Gastrocnemius medialis (tissue), 4 donors: Measurements from ENCODE around the gene FBXL22.

ENCODE experiments used
- POLR2A ChIP-seq, 2 donors: fragments of 450-650 bp; IDR thresholded peaks; one replicate each; pipeline ENCODE4 v1.6.1; 2017; ENCODE audit warnings: antibody characterized with exemption in 2 of 2, mild to moderate bottlenecking in 2 of 2, moderate library complexity in 2 of 2
- TF ChIP-seq, protein P1 (sequence below), 5 experiments: fragments of 450-650 bp in 3 of 5; fragments of 200-600 bp in 2 of 5; sonication (generic) in 2 of 5; IDR thresholded peaks in 4 of 5; conservative IDR thresholded peaks in 1 of 5; 1 replicate in 4 of 5; 2 replicates in 1 of 5; pipeline ENCODE4 v1.5.1; 2016 to 2019; ENCODE audit warnings: antibody characterized with exemption in 5 of 5, mild to moderate bottlenecking in 3 of 5, moderate library complexity in 3 of 5

DNA sequence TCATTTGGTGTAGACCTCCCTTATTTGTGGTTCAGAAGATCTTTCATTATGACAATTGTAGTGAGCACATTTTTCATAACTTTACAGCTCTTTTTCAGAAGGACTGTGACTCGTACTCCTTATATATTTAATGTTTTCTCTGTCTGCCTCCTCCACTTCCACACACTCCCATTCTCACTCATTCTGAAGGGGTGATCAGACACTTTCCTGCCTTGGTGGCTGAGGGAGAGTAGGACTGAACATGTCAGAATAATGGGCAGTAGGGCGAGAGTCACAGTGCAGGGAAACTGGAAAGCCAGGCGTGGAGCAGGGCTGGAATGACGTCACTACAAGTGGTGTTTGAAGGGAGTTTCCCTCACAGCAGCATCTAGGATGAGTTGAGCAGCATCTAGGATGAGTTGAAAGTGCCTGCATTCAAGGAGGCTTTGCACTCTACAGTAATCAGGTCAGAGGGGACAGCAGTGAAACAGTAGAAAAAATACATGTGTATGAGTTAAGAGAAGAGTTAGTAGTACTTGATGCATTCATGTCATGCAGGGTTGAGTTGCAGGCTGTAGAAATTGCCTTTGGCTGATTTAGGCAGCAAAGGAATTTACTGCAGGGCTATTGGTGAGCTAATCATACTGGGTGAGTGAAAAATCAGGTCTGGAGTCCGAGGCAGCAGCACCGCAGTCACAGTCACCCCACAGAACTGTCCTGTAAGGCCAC, 36.3 kb upstream of the FBXL22 start:
- TF ChIP-seq, protein P1, sequence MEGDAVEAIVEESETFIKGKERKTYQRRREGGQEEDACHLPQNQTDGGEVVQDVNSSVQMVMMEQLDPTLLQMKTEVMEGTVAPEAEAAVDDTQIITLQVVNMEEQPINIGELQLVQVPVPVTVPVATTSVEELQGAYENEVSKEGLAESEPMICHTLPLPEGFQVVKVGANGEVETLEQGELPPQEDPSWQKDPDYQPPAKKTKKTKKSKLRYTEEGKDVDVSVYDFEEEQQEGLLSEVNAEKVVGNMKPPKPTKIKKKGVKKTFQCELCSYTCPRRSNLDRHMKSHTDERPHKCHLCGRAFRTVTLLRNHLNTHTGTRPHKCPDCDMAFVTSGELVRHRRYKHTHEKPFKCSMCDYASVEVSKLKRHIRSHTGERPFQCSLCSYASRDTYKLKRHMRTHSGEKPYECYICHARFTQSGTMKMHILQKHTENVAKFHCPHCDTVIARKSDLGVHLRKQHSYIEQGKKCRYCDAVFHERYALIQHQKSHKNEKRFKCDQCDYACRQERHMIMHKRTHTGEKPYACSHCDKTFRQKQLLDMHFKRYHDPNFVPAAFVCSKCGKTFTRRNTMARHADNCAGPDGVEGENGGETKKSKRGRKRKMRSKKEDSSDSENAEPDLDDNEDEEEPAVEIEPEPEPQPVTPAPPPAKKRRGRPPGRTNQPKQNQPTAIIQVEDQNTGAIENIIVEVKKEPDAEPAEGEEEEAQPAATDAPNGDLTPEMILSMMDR (IDR thresholded peaks at IDR 0.05 in 4 of 5, conservative IDR thresholded peaks at IDR 0.05 in 1 of 5) = no peak
- TF ChIP-seq POLR2A (IDR thresholded peaks at IDR 0.05) = no peak
